Activated T-cell treated with anti-CD3 and anti-CD28 coated beads, Interleukin-2, amount 50 U/mL, for 24 hours (primary cell): ENCODE data around the gene ASPG.

Experiments
- DNase-seq: peaks from one replicate; pipeline ENCODE4 v3.0.0-alpha.2; 2020
- H3K27ac Mint-ChIP-seq: 2 replicates; pipeline ENCODE4 v1.8.0; 2020; ENCODE audit warnings: mild to moderate bottlenecking, mixed read lengths
- H3K27me3 Mint-ChIP-seq: 2 replicates; pipeline ENCODE4 v1.8.0; 2020; ENCODE audit warnings: mixed read lengths
- H3K36me3 Mint-ChIP-seq: 2 replicates; pipeline ENCODE4 v1.8.0; 2020; ENCODE audit warnings: low read depth, mixed read lengths
- H3K4me1 Mint-ChIP-seq: 2 replicates; pipeline ENCODE4 v1.8.0; 2020; ENCODE audit warnings: low read depth, mixed read lengths
- H3K4me3 Mint-ChIP-seq: 2 replicates; pipeline ENCODE4 v1.8.0; 2020; ENCODE audit warnings: mild to moderate bottlenecking, moderate library complexity, mixed read lengths
- H3K9me3 Mint-ChIP-seq: 2 replicates; pipeline ENCODE4 v1.8.0; 2020; ENCODE audit warnings: mixed read lengths

Gene ASPG

DNA sequence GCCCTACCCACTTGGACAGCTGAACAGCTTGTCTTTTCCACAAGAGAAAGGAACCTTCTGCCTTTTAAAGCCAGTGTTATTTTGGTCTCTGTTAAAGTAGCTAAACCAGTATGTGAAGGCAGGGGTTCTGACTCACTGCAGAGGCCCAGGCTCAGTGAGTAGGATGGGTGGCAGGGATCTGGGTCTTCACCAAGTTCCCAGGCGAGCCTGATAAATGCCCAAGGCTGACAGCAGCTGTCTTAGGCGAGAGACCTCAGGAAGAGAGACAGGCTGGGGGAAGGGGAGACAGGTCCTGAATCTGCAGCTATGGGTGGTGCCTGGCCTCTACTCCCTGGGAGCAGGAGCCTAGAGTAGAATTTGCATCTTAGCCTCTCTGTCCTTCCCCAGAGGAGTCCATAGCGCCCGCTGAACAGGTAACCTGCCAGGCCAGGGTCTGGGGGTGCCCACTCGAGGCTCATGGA, 34.8 kb downstream of the ASPG start:
- no peaks in the 10 kb centered on the region for H3K36me3 Mint-ChIP-seq
- H3K4me1 Mint-ChIP-seq = no peaks in the 10 kb centered on the region
- H3K9me3 Mint-ChIP-seq = peaks cover 11% of the 10 kb centered on the region
- H3K27me3 Mint-ChIP-seq = peaks cover 50% of the 10 kb centered on the region
- no peak overlapping the region for H3K4me3 Mint-ChIP-seq
- DNase-seq = no peak
- H3K27ac Mint-ChIP-seq = no peak overlapping the region

DNA sequence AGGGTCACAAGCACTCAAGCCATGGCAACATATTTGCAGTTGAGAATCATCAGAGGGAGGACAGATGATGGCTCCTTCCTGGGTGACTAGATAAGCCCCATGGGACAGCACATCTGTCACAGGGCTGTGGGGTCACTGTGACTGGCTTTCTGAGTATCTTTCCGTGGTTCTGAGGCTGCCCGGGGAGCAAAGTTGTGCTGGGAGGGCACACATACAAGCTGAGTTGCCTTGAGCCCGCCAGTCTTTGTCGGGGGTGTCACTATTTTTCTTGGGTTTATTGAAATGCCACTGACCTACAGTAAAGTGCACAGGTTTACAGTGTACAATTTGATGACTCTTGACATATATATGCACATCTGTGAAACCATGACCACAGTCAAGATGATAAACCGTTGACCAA, 35.6 kb downstream of the ASPG start:
- Mint-ChIP-seq H3K27me3 (peaks cover 43% of the 10 kb centered on the region), H3K4me1 (no peaks in the 10 kb centered on the region), H3K4me3 (no peak overlapping the region), H3K9me3 (peaks cover 14% of the 10 kb centered on the region), H3K27ac (no peak overlapping the region), H3K36me3 (no peaks in the 10 kb centered on the region)
- no peak for DNase-seq

DNA sequence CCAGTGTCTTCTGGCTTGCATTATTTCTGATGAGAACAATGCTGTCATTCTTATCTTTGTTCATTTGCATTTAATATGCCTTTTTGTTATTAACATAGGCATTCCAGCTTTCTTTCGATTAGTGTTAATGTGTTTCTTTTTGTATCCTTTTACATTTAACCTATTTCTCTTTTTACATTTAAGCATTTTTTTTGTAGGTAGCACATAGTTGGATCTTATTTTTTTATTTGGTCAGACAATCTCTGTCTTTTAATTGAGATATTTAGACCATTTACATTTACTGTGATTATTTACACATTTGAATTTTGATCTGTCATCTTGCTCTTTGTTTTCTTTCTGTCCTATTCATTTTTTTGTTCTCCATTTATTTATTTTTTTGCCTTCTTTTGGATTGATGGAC, 38.4 kb downstream of the ASPG start:
- Mint-ChIP-seq H3K36me3 (no peaks in the 10 kb centered on the region), H3K4me1 (no peaks in the 10 kb centered on the region), H3K4me3 (no peak overlapping the region), H3K27me3 (peaks cover 45% of the 10 kb centered on the region), H3K27ac (no peak overlapping the region), H3K9me3 (peaks cover 24% of the 10 kb centered on the region)
- DNase-seq = no peak

DNA sequence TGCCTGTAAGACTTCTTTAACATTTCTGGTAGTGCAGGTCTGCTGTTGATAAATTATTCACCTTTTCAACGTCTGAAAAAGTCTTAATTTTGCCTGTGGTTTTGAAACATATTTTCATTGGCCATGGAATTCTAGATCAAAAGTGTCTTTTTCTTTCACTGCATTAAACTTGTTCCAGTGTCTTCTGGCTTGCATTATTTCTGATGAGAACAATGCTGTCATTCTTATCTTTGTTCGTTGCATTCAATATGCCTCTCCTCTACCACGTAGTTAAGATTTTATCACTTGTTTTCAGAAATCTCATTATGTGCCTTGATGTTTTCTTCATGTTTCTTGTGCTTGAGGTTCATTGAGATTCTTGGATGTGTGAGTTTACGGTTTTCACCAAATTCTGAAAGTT, 39.5 kb downstream of the ASPG start:
- peaks cover 43% of the 10 kb centered on the region for H3K27me3 Mint-ChIP-seq
- DNase-seq = no peak
- no peaks in the 10 kb centered on the region for H3K4me1 Mint-ChIP-seq
- H3K36me3 Mint-ChIP-seq = peaks cover 2% of the 10 kb centered on the region
- no peak overlapping the region for H3K4me3 Mint-ChIP-seq
- H3K27ac Mint-ChIP-seq = no peak overlapping the region
- peaks cover 33% of the 10 kb centered on the region for H3K9me3 Mint-ChIP-seq

DNA sequence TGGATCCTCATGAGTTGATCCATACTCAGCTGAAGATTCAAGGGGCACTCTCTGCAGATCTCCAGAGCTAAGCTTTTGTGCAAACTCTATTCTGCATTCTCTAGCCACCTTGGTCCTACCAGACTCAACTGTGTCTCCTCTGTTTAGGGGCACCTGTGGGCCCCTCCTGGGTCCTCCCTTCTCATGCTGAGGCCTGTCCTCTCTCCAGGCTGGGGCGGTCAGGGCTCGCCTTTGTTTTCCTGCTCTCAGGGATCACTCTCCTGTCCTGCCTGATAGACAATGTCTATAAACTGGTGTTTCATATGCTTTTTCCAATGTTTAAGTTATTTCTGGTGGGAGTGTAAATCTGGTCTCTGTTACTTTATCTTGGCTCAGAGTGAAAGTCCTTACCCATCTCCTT, 41.3 kb downstream of the ASPG start:
- Mint-ChIP-seq H3K27ac (no peak overlapping the region), H3K27me3 (peaks cover 50% of the 10 kb centered on the region), H3K4me1 (no peaks in the 10 kb centered on the region), H3K36me3 (peaks cover 2% of the 10 kb centered on the region), H3K9me3 (peaks cover 36% of the 10 kb centered on the region), H3K4me3 (no peak overlapping the region)
- no peak for DNase-seq

DNA sequence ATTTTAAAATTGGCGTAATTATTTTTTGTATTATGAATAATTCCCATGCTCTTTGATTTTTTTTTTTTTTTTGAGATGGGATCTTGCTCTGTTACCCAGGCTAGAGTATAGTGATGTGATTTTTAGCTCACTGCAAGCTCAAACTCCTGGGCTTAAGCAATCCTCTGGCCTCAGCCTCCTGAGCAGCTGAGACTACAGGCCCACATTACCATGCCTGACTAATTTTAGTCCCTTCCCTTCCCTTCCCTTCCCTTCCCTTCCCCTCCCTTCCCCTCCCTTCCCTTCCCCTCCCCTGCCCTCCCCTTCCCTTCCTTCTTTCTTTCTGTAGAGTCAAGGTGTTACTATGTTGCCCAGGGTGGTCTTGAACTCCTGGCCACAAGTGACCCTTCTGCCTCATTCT, 43.5 kb downstream of the ASPG start:
- Mint-ChIP-seq H3K27me3 (peaks cover 62% of the 10 kb centered on the region), H3K36me3 (peaks cover 2% of the 10 kb centered on the region)
- DNase-seq = no peak

DNA sequence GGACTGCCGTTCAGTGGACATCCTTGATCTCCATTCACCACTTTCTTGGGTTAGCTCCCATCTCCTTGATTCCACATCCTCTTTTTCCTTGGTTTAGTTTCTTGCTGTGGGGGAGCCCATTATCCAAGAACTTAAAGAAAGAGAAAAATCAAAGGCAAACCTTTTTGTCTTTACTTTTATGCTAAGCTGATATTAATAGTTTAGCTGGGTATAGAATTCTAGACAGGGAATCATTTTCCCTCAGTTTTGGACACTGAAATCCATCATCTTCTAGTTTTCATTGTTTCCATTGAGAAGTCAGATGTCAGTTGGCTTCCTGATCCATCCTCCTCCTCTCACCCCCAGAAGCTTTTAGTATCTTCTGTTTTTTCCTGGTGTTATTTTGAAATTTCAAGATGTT, 44.1 kb downstream of the ASPG start:
- H3K9me3 Mint-ChIP-seq = peaks cover 31% of the 10 kb centered on the region
- H3K4me1 Mint-ChIP-seq = no peaks in the 10 kb centered on the region
- peaks cover 68% of the 10 kb centered on the region for H3K27me3 Mint-ChIP-seq
- peaks cover 2% of the 10 kb centered on the region for H3K36me3 Mint-ChIP-seq
- no peak for DNase-seq
- H3K27ac Mint-ChIP-seq = no peak overlapping the region
- H3K4me3 Mint-ChIP-seq = no peak overlapping the region

More for the DNA sequence above, 43.5 kb downstream of the ASPG start:
- H3K4me3 Mint-ChIP-seq = no peak overlapping the region
- no peak overlapping the region for H3K27ac Mint-ChIP-seq
- H3K4me1 Mint-ChIP-seq = no peaks in the 10 kb centered on the region
- H3K9me3 Mint-ChIP-seq = peaks cover 33% of the 10 kb centered on the region

DNA sequence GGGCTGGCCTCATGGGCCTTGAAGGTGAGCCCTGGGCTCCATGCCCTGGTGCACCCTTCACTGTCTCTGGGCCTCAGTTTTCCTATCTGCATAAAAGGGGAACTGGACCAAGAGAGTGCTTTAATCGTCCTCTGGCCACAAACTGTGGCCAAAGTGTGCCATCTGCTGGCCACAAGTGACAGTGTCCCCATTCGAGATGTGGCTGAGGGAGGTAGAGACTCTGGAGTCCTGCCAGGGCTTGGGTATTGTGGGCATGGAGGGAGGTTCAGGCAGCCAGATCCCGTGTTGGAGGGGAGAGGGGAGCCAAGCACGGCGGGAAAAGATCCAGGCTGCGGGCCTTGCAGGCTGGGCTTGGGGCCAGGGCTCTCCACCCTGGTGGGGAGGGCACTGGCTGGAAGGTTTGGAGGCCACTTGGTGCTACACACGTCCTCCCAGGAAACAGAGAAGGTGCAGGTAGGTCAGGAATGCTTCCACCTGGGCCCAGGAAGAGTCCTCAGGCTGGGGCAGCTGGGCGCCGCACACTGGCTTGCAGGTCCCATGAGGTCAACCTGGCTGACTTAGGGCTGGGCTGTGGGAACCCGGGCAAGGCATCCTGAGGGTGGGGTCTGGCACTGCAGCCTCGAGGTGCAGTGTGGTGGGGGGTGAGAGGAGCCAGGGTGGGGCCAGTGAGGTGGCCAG, 45.6 kb downstream of the ASPG start:
- Mint-ChIP-seq H3K27ac (no peak overlapping the region), H3K36me3 (peaks cover 2% of the 10 kb centered on the region), H3K27me3 (peaks cover 74% of the 10 kb centered on the region), H3K9me3 (peaks cover 22% of the 10 kb centered on the region), H3K4me3 (no peak overlapping the region), H3K4me1 (peaks cover 4% of the 10 kb centered on the region)
- DNase-seq = no peak

DNA sequence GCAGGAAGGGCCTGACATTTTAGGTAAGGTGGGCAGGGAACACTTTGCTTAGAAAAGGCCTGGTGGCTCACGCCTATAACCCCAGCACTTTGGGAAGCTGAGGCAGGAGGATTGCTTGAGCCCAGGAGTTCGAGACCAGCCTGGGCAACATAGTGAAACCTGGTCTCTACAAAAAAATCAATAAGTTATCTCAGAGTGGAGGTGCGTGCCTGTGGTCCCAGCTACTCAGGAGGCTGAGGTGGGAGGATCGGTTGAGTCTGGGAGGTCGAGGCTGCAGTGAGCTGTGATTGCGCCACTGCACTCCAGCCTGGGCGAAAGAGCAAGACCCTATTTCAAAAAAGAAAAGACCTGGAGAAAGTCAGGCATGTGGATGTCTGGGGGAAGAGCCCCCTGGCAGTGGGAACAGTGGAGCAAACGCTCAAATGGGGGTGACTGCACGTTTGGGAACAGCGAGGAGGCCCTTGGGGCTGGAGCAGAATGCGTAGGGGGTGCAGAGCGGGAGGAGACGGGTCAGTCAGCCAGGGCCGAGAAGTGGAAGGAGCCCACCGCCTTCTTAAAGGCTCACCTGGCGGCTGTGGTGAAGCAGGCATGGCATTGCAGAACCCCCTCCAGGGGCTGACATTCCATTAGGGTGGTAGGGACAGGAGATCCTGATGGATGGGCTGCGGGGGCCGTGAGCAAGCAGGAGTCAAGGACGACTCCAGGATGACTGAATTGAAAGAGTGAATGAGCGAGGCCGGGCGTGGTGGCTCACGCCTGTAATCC, 46.6 kb downstream of the ASPG start:
- DNase-seq = no peak
- H3K36me3 Mint-ChIP-seq = peaks cover 2% of the 10 kb centered on the region
- H3K27ac Mint-ChIP-seq = no peak overlapping the region
- peaks cover 73% of the 10 kb centered on the region for H3K27me3 Mint-ChIP-seq
- peaks cover 17% of the 10 kb centered on the region for H3K9me3 Mint-ChIP-seq
- H3K4me3 Mint-ChIP-seq = no peak overlapping the region
- peaks cover 8% of the 10 kb centered on the region for H3K4me1 Mint-ChIP-seq

DNA sequence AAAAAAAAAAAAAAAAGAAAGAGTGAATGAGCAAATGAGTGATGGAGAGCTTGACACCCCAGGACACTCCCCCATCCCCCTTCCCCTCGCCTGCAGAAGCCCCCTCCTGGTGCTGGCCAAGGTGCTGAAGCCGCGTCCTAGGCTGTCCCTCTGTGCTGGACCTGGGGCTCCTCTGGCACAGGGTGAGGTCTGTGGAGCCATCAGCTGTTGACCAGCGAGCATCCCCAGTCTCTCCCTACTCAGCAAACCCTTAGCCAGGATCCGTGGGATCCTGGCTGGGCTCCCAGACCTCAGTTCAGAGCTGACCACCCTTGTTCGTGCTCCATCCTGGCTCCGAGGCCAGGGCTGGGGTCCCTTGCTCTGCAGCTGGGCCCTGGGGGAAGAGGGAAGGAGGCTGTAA, 47.5 kb downstream of the ASPG start:
- Mint-ChIP-seq H3K4me3 (no peak overlapping the region), H3K4me1 (peaks cover 13% of the 10 kb centered on the region), H3K27ac (no peak overlapping the region), H3K36me3 (peaks cover 2% of the 10 kb centered on the region), H3K27me3 (peaks cover 73% of the 10 kb centered on the region), H3K9me3 (peaks cover 16% of the 10 kb centered on the region)
- no peak for DNase-seq

DNA sequence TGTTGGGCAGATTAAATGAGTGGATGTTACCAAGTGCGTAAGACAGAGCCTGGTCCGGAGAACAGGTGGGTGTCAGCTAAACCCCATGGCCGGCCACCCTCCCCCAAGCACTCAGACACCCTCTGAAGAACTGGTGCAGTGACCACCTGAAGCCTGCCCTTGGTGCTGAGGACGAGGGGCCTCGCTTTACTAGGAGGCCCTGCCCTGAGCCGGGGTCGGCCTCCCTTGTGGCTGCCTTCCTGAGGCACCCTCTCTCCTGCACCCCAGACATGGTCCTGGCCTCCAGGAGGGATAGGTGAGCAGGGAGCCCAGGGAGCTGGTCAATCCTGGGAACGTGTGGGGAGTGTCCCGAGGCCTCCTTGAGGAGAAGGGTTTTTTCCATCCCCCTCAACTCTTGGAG, 48.0 kb downstream of the ASPG start:
- DNase-seq = no peak
- peaks cover 2% of the 10 kb centered on the region for H3K36me3 Mint-ChIP-seq
- peaks cover 72% of the 10 kb centered on the region for H3K27me3 Mint-ChIP-seq
- peaks cover 13% of the 10 kb centered on the region for H3K4me1 Mint-ChIP-seq
- H3K4me3 Mint-ChIP-seq = no peak overlapping the region
- no peak overlapping the region for H3K27ac Mint-ChIP-seq
- H3K9me3 Mint-ChIP-seq = peaks cover 15% of the 10 kb centered on the region

DNA sequence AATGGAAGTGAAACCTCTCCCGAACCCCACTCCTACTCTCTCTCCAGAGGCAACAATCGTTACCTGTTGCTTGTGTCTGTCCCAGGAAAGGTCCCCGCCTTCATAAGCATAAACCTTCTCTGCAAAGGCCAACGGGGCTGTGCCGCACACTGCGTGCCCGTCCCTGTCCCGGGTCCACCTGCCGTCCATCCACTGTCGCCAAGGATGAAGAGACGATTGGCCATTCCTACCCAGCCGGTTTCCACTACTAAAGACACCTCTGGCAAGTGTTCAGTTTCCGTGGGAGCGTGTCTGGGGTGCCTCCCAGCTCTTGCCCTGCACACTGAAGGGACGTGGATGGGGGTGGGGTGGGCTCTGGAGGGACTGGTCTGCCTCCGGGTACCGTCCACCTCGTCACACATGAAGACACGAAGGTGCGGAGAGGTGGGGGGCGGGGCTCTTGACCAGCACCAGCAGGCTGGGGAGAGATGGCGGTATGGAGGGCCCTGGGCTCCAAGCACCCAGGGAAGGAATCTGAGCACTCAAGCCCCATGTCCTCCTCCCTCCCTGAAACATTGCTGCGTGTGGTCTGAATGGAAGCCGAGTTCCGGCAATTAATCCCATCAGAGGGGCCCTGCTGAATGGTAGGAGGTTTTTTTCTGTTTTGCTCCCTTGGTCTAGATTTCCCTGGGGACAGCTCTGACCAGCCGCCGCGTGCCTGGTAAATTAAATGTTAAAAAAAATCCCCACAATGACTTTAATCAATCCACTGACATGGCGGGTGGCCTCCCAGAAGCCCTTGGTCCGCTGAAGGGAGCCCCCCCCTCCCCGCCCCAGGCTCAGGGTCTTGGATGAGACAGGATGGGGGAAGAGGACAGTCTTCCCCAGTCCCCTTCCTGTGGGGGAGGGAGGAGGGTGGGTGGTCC, 48.8 kb downstream of the ASPG start:
- Mint-ChIP-seq H3K4me1 (peaks cover 13% of the 10 kb centered on the region), H3K36me3 (peaks cover 2% of the 10 kb centered on the region), H3K4me3 (no peak overlapping the region), H3K27ac (no peak overlapping the region), H3K27me3 (peaks cover 70% of the 10 kb centered on the region), H3K9me3 (peaks cover 10% of the 10 kb centered on the region)
- DNase-seq = no peak

DNA sequence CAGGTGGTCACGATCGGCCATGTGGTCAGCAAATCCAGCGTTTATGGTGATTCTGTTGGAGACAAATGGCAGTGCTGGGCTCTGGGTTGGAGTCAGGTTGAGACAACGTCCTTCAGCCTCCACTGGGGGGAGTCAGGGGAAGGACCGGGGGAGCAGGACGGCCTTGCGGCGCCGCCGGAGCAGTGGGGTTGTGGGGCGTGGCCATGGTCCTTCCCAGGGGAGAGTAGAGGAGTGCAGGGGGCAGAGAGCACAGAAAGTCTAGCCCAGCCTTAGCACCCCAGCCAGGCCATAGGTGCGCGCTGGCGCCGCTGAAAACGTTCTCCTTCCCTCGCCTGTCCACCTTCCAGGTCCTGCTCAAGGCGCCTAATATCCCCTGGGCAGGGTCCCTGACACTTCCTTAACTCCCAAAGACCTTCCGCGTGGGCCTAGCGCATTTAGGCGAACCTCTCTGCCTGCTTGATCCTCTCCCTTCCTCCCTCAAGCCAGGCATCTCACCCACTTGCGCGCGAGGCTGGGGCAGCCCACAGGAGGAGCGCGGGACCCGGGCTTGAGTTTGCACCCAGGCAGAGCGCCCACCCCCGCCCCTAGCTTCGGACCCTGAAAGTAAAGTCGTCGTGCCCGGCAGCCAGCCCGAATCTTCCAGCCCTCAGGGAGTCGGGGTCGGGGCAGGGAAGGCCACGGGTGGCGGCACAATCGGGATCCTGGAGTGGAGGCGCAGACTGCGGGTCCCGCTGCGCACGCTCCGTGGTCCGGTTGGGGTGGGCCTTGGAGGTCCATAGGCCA, 49.8 kb downstream of the ASPG start:
- peaks cover 69% of the 10 kb centered on the region for H3K27me3 Mint-ChIP-seq
- DNase-seq = no peak

DNA sequence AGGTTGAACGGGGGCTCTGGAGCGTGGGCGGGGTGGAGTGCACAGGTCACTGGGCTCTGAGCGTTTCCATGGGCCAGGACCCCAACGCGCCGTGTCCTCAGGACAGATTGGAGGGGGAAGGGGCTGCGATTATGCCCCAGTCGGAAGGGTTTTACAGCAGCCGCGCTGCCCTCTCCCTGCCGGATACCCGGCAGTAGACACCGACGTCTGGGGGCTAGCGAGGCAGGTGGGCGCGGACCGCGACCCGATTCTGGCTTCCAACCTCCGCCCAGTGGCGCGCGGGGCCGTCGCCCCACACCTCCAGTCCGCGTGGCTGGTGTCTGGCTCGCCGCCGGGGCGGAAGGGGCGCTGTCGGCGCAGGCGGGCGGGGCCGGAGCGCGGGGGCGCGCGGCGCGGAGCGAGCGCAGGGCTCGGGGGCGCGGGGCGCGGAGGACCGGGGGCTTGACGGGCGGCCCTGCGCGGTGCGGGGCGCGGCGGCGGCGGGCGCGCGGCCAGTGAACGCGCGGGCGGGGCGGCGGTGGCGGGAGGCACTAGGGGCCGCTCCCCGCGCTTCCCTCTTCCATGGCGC, 50.5 kb downstream of the ASPG start:
- Mint-ChIP-seq H3K27ac (no peak overlapping the region), H3K9me3 (no peaks in the 10 kb centered on the region), H3K36me3 (no peaks in the 10 kb centered on the region), H3K4me3 (no peak overlapping the region), H3K27me3 (peaks cover 71% of the 10 kb centered on the region), H3K4me1 (peaks cover 13% of the 10 kb centered on the region)
- peak; percentile 54 for DNase-seq

More for the DNA sequence above, 49.8 kb downstream of the ASPG start:
- Mint-ChIP-seq H3K36me3 (no peaks in the 10 kb centered on the region), H3K4me1 (peaks cover 13% of the 10 kb centered on the region), H3K9me3 (peaks cover under 1% of the 10 kb centered on the region), H3K4me3 (no peak overlapping the region), H3K27ac (no peak overlapping the region)
